SU-DHL-6 (cell line): ENCODE data around the gene ZNF319.

Experiments used
- CTCF ChIP-seq: fragments of 200-600 bp; sonication (generic); IDR thresholded peaks from one replicate; pipeline ENCODE4 v1.5.1; 2017; ENCODE audit warnings: antibody characterized with exemption, mild to moderate bottlenecking, low read length, moderate library complexity; ENCODE audit not compliant: insufficient read depth, poor library complexity, severe bottlenecking
- EZH2phosphoT487 ChIP-seq: fragments of 200-600 bp; sonication (generic), shearing (Covaris generic); conservative IDR thresholded peaks from 2 replicates; pipeline ENCODE4 v1.6.1; 2018; ENCODE audit warnings: mild to moderate bottlenecking, antibody characterized with exemption, low read length, moderate library complexity, mixed read lengths

DNA sequence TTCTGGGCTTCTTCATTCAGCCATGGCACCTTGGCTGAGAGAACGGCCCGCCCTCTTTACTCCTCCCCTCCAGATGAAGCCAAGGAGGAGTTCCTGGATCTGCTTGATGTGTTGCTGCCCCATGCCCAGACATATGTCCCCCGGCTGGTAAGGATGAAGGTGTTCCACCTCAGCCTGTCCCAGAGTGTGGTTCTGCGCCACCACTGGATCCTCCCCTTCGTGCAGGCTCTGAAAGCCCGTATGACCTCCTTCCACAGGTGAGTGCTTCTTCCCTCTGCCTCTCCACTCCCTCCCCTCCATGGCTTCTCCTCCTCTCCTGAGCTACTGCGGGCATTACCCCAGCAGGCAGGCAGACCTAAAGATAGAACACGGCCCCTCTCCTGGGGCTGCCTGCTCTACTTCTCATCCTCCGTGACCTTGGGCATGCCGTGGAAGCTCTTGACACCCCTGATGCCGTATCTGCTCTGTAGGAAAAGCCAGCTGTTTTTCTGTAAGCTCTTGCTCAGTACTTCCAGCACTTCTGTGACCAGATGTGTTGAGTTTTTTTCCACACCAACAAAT, 9.5 kb upstream of the ZNF319 start:
- TF ChIP-seq CTCF (no peak), EZH2phosphoT487 (no peak)
